Right cardiac atrium (tissue), 5 donors: ENCODE results near the gene MGMT. TPM values are rescaled to one million over a fixed set of nuclear protein-coding genes. Genes with fewer than 3 reads are reported as not detected.
A peak's percentile ranks its signal among the peaks of the same experiment; 100 is the strongest.

Experiments used
- ATAC-seq, 2 donors: fragments of 200-7000 bp; cut with Tn5 transposase; one replicate each; pipeline versions ENCODE4 v1.8.0 to v1.9.1; 2020; ENCODE audit warnings: moderate library complexity in 2 of 2, mild to moderate bottlenecking in 1 of 2
- DNase-seq, 3 donors: peaks; one replicate each; pipeline ENCODE4 v3.0.0-alpha.2; 2020
- H3K27ac ChIP-seq: one replicate; pipeline ENCODE4 v1.5.1; 2013; ENCODE audit warnings: mild to moderate bottlenecking, low read length, control low read depth, moderate library complexity
- H3K27me3 ChIP-seq: one replicate; pipeline ENCODE4 v1.6.1; 2013; ENCODE audit not compliant: control insufficient read depth, insufficient read depth
- H3K4me1 ChIP-seq: one replicate; pipeline ENCODE4 v1.6.1; 2013; ENCODE audit warnings: low read length; ENCODE audit not compliant: control insufficient read depth, insufficient read depth
- H3K4me3 ChIP-seq: one replicate; pipeline ENCODE4 v1.5.1; 2013; ENCODE audit warnings: low read length, control low read depth
- H3K9me3 ChIP-seq: one replicate; pipeline ENCODE4 v1.6.1; 2013; ENCODE audit warnings: low read length; ENCODE audit not compliant: control insufficient read depth
- WGBS: extraction: QIAGEN DNeasy Blood & Tissue Kit; methylation state at CpG from one replicate; pipeline ENCODE4 v1.1.7; 2013; 5-methylcytosine and 5-hydroxymethylcytosine counted together
- intact Hi-C, 4 donors: fragments of 100-400 bp; cut with DNase I; formaldehyde crosslinking; loops; one replicate each; pipeline versions ENCODE4 v1.11.0 to v1.14.0; 2022 to 2023
- polyA plus RNA-seq: library from polyadenylated mRNA; stranded (reverse); fragments of 200-250 nt; gene quantifications from one replicate; pipeline ENCODE4 v1.2.3, GENCODE V29; 2013
- total RNA-seq, 4 donors: library from RNA; stranded (reverse); fragmentation: NEBNext Ultra II Directional; extraction: Animal tissue kit (Norgen Biotek cat#: 25700); gene quantifications; one replicate each; pipeline ENCODE4 v1.2.1, GENCODE V29; 2021
- donor health status: healthy with polysubstance abuse.
- donor health status: DM: no; HTN: yes; CAD: no.
- donor health status: DM: no; HTN: no; CAD: no.
- donor health status: DM: no; HTN: yes; CAD: no; lungs with severe emphysema.
- donor health status: DM: yes; HTN: yes; CAD: no.

The MGMT gene
- total and polyA plus RNA-seq, 5 donors, result 11.3 to 18.2 (median 13.6) TPM

- H3K4me1 ChIP-seq, result no peaks in the 10 kb centered on the region
- no peaks in the 10 kb centered on the region for H3K27me3 ChIP-seq
- H3K27ac ChIP-seq, result no peak overlapping the region
- H3K4me3 ChIP-seq, result no peak overlapping the region
- intact Hi-C loops, result no loop called here
- ATAC-seq, result no peak
- peak in 2 of 3 donors; percentile 31 to 41 for DNase-seq
- H3K9me3 ChIP-seq, result no peaks in the 10 kb centered on the region
- WGBS, result 93% methylated on average over 11 of the region's 11 CpGs
Measured at GRCh38 chr10:129760003-129760315, 292.9 kb downstream of the MGMT start.

GRCh38 chr10:129760416-129760815 is 293.4 kb downstream of the MGMT start:
- DNase-seq (peak in 1 of 3 donors; percentile 15), ATAC-seq (no peak)
- intact Hi-C loops, result no loop called here
- WGBS, result 95% methylated on average over 7 of the region's 7 CpGs
- H3K4me3 ChIP-seq, result no peak overlapping the region
- H3K27me3 ChIP-seq, result no peaks in the 10 kb centered on the region
- no peaks in the 10 kb centered on the region for H3K9me3 ChIP-seq
- no peak overlapping the region for H3K27ac ChIP-seq
- H3K4me1 ChIP-seq, result no peaks in the 10 kb centered on the region

- H3K4me1 ChIP-seq, result no peaks in the 10 kb centered on the region
- no peak overlapping the region for H3K4me3 ChIP-seq
- no peaks in the 10 kb centered on the region for H3K27me3 ChIP-seq
- intact Hi-C loops, result no loop called here
- DNase-seq, result peak in 1 of 3 donors; percentile 15
- 97% methylated on average over 24 of the region's 24 CpGs for WGBS
- no peaks in the 10 kb centered on the region for H3K9me3 ChIP-seq
- ATAC-seq, result no peak
- H3K27ac ChIP-seq, result no peak overlapping the region
Measured at GRCh38 chr10:129761197-129761972, 294.3 kb downstream of the MGMT start.

- no peaks in the 10 kb centered on the region for H3K4me1 ChIP-seq
- H3K9me3 ChIP-seq, result no peaks in the 10 kb centered on the region
- no peaks in the 10 kb centered on the region for H3K27me3 ChIP-seq
- WGBS, result 83% methylated on average over 25 of the region's 25 CpGs
- H3K4me3 ChIP-seq, result no peak overlapping the region
- peak in 1 of 3 donors; percentile 12 for DNase-seq
- no peak overlapping the region for H3K27ac ChIP-seq
- intact Hi-C loops, result no loop called here
- ATAC-seq, result no peak
Measured at GRCh38 chr10:129761981-129762956, 295.2 kb downstream of the MGMT start.

GRCh38 chr10:129764011-129764900 is 297.2 kb downstream of the MGMT start:
- intact Hi-C loops, result no loop called here
- Histone ChIP-seq H3K9me3 (no peaks in the 10 kb centered on the region), H3K27me3 (no peaks in the 10 kb centered on the region), H3K4me1 (no peaks in the 10 kb centered on the region), H3K27ac (no peak overlapping the region), H3K4me3 (no peak overlapping the region)
- 94% methylated on average over 23 of the region's 23 CpGs for WGBS
- ATAC-seq (no peak), DNase-seq (peak in 1 of 3 donors; percentile 21)

GRCh38 chr10:129764901-129765663 is 298.0 kb downstream of the MGMT start:
- peak in 1 of 3 donors; percentile 22 for DNase-seq
- WGBS, result 96% methylated on average over 13 of the region's 13 CpGs

GRCh38 chr10:129765664-129766550 is 298.9 kb downstream of the MGMT start:
- no peaks in the 10 kb centered on the region for H3K9me3 ChIP-seq
- DNase-seq (no peak), ATAC-seq (no peak)
- H3K27me3 ChIP-seq, result no peaks in the 10 kb centered on the region
- intact Hi-C loops, result no loop called here
- no peak overlapping the region for H3K27ac ChIP-seq
- 94% methylated on average over 25 of the region's 25 CpGs for WGBS
- no peaks in the 10 kb centered on the region for H3K4me1 ChIP-seq
- no peak overlapping the region for H3K4me3 ChIP-seq

More at GRCh38 chr10:129764901-129765663, 298.0 kb downstream of the MGMT start:
- no peak overlapping the region for H3K4me3 ChIP-seq
- no peaks in the 10 kb centered on the region for H3K4me1 ChIP-seq
- no peak for ATAC-seq
- no peaks in the 10 kb centered on the region for H3K9me3 ChIP-seq
- intact Hi-C loops, result no loop called here
- H3K27ac ChIP-seq, result no peak overlapping the region
- H3K27me3 ChIP-seq, result no peaks in the 10 kb centered on the region

- intact Hi-C loops, result no loop called here
- WGBS, result 95% methylated on average over 25 of the region's 25 CpGs
- ATAC-seq (no peak), DNase-seq (no peak)
- Histone ChIP-seq H3K9me3 (no peaks in the 10 kb centered on the region), H3K4me3 (no peak overlapping the region), H3K27me3 (no peaks in the 10 kb centered on the region), H3K4me1 (no peaks in the 10 kb centered on the region), H3K27ac (no peak overlapping the region)
Measured at GRCh38 chr10:129766611-129767550, 299.8 kb downstream of the MGMT start.

GRCh38 chr10:129767751-129768150 is 300.7 kb downstream of the MGMT start:
- no peak for ATAC-seq
- 96% methylated on average over 10 of the region's 10 CpGs for WGBS
- DNase-seq, result no peak

More at GRCh38 chr10:129767751-129768150, 300.7 kb downstream of the MGMT start:
- Histone ChIP-seq H3K4me1 (no peaks in the 10 kb centered on the region), H3K4me3 (no peak overlapping the region), H3K27ac (no peak overlapping the region), H3K27me3 (no peaks in the 10 kb centered on the region), H3K9me3 (no peaks in the 10 kb centered on the region)
- intact Hi-C loops, result no loop called here
